Trophoblast cell (in vitro differentiated cells and primary cell): ENCODE measurements around the gene MKI67.

Experiments
- DNase-seq, 2 donors: peaks; one replicate each; pipeline ENCODE4 v3.0.0-alpha.2; 2016
- H2AFZ ChIP-seq: 2 replicates; pipeline ENCODE4 v1.6.1; 2013; ENCODE audit warnings: low read length, moderate library complexity, mild to moderate bottlenecking; ENCODE audit not compliant: insufficient read depth, poor library complexity
- H2AK5ac ChIP-seq: 2 replicates; pipeline ENCODE4 v1.6.1; 2013; ENCODE audit warnings: mild to moderate bottlenecking, low read length
- H2BK120ac ChIP-seq: 2 replicates; pipeline ENCODE4 v1.6.1; 2013; ENCODE audit warnings: low read length, mild to moderate bottlenecking, moderate library complexity; ENCODE audit not compliant: insufficient read depth, poor library complexity
- H2BK12ac ChIP-seq: 2 replicates; pipeline ENCODE4 v1.6.1; 2013; ENCODE audit warnings: mild to moderate bottlenecking, low read length, moderate library complexity
- H2BK5ac ChIP-seq: 2 replicates; pipeline ENCODE4 v1.6.1; 2013; ENCODE audit warnings: low read length, low read depth, moderate library complexity, mild to moderate bottlenecking; ENCODE audit not compliant: poor library complexity
- H3K14ac ChIP-seq: 2 replicates; pipeline ENCODE4 v1.6.1; 2013; ENCODE audit warnings: mild to moderate bottlenecking, low read length
- H3K18ac ChIP-seq: 2 replicates; pipeline ENCODE4 v1.6.1; 2013; ENCODE audit warnings: mild to moderate bottlenecking, low read length
- H3K23ac ChIP-seq: 2 replicates; pipeline ENCODE4 v1.6.1; 2013; ENCODE audit warnings: low read length
- H3K27ac ChIP-seq: 2 replicates; pipeline ENCODE4 v1.5.1; 2013; ENCODE audit warnings: low read depth, mild to moderate bottlenecking, inconsistent platforms, low read length, moderate library complexity
- H3K27me3 ChIP-seq: 2 replicates; pipeline ENCODE4 v1.6.1; 2013; ENCODE audit warnings: inconsistent platforms, mild to moderate bottlenecking, low read length, moderate library complexity; ENCODE audit not compliant: insufficient read depth
- H3K36me3 ChIP-seq, 2 experiments: 1 replicate in 1 of 2; 2 replicates in 1 of 2; pipeline ENCODE4 v1.6.1; 2013; ENCODE audit warnings: low read length in 2 of 2, mild to moderate bottlenecking in 2 of 2, moderate library complexity in 1 of 2; ENCODE audit not compliant: insufficient read depth in 2 of 2, control insufficient read depth in 1 of 2
- H3K4ac ChIP-seq: 2 replicates; pipeline ENCODE4 v1.6.1; 2013; ENCODE audit warnings: low read depth, mild to moderate bottlenecking, low read length, moderate library complexity
- H3K4me1 ChIP-seq, 2 experiments: 1 replicate in 1 of 2; 2 replicates in 1 of 2; pipeline ENCODE4 v1.6.1; 2013; ENCODE audit warnings: low read length in 2 of 2, mild to moderate bottlenecking in 2 of 2, moderate library complexity in 1 of 2; ENCODE audit not compliant: insufficient read depth in 2 of 2, control insufficient read depth in 1 of 2
- H3K4me2 ChIP-seq: 2 replicates; pipeline ENCODE4 v1.6.1; 2013; ENCODE audit warnings: inconsistent platforms, mild to moderate bottlenecking, low read length, moderate library complexity
- H3K4me3 ChIP-seq: 2 replicates; pipeline ENCODE4 v1.5.1; 2013; ENCODE audit warnings: mild to moderate bottlenecking, low read depth, low read length, inconsistent platforms
- H3K79me1 ChIP-seq: one replicate; pipeline ENCODE4 v1.6.1; 2013; ENCODE audit warnings: low read length
- H3K79me2 ChIP-seq: 2 replicates; pipeline ENCODE4 v1.6.1; 2013; ENCODE audit warnings: low read length, mild to moderate bottlenecking; ENCODE audit not compliant: control insufficient read depth, insufficient read depth, poor library complexity
- H3K9ac ChIP-seq: 2 replicates; pipeline ENCODE4 v1.6.1; 2013; ENCODE audit warnings: mild to moderate bottlenecking, low read length
- H3K9me3 ChIP-seq: 2 replicates; pipeline ENCODE4 v1.6.1; 2013; ENCODE audit warnings: low read depth, mild to moderate bottlenecking, control low read depth, inconsistent platforms, low read length; ENCODE audit not compliant: insufficient read depth
- H4K12ac ChIP-seq: 2 replicates; pipeline ENCODE4 v1.6.1; 2013; ENCODE audit warnings: low read depth, mild to moderate bottlenecking, low read length, moderate library complexity
- H4K8ac ChIP-seq: 2 replicates; pipeline ENCODE4 v1.6.1; 2013; ENCODE audit warnings: low read depth, mild to moderate bottlenecking, low read length, moderate library complexity
- H4K91ac ChIP-seq: one replicate; pipeline ENCODE4 v1.6.1; 2013; ENCODE audit warnings: low read depth, mild to moderate bottlenecking, low read length, moderate library complexity
- WGBS: extraction: QIAGEN DNeasy Blood & Tissue Kit; methylation state at CpG from one replicate; pipeline ENCODE4 v1.1.7; 2013; ENCODE audit warnings: missing lambda C conversion rate; ENCODE audit not compliant: insufficient read length, insufficient coverage; ENCODE audit errors: extremely low coverage; 5-methylcytosine and 5-hydroxymethylcytosine counted together

The MKI67 gene

GRCh38 chr10:128121750-128122412, 4.3 kb downstream of the MKI67 start:
- H4K12ac ChIP-seq: no peak overlapping the region
- no peak overlapping the region for H3K4ac ChIP-seq
- no peak overlapping the region for H3K27ac ChIP-seq
- H3K9me3 ChIP-seq: no peaks in the 10 kb centered on the region
- no peak for DNase-seq
- no peaks in the 10 kb centered on the region for H3K27me3 ChIP-seq
- no peak overlapping the region for H3K9ac ChIP-seq
- H3K79me1 ChIP-seq: peaks cover 6% of the 10 kb centered on the region
- no peak overlapping the region for H3K4me3 ChIP-seq
- H2AK5ac ChIP-seq: no peak overlapping the region
- H3K79me2 ChIP-seq: peaks cover 10% of the 10 kb centered on the region
- no peak overlapping the region for H2AFZ ChIP-seq
- no CpG with 5 or more reads among the region's 5 CpGs for WGBS
- H3K23ac ChIP-seq: no peak overlapping the region
- no peak overlapping the region for H3K18ac ChIP-seq
- no peak overlapping the region for H4K91ac ChIP-seq
- H3K4me1 ChIP-seq: peaks cover 6 to 15% of the 10 kb centered on the region in 2 experiments
- H3K36me3 ChIP-seq: peaks cover 10 to 11% of the 10 kb centered on the region in 2 experiments
- no peak overlapping the region for H2BK5ac ChIP-seq
- H2BK12ac ChIP-seq: no peak overlapping the region
- H3K4me2 ChIP-seq: no peak overlapping the region
- H2BK120ac ChIP-seq: no peak overlapping the region
- no peak overlapping the region for H4K8ac ChIP-seq
- no peak overlapping the region for H3K14ac ChIP-seq

- Histone ChIP-seq H3K27me3 (no peaks in the 10 kb centered on the region), H3K4me3 (no peak overlapping the region), H3K14ac (no peak overlapping the region), H2BK120ac (no peak overlapping the region), H3K4me2 (no peak overlapping the region), H3K23ac (no peak overlapping the region), H3K79me1 (no peaks in the 10 kb centered on the region), H2AK5ac (no peak overlapping the region), H3K27ac (no peak overlapping the region), H3K9ac (no peak overlapping the region), H3K36me3 (peaks cover 26 to 46% of the 10 kb centered on the region in 2 experiments), H2BK5ac (no peak overlapping the region), H3K4me1 (peaks cover 0 to under 1% of the 10 kb centered on the region in 2 experiments), H2AFZ (no peak overlapping the region), H3K18ac (no peak overlapping the region), H4K8ac (no peak overlapping the region), H3K9me3 (no peaks in the 10 kb centered on the region), H3K4ac (no peak overlapping the region), H2BK12ac (no peak overlapping the region), H4K12ac (no peak overlapping the region), H3K79me2 (no peaks in the 10 kb centered on the region), H4K91ac (no peak overlapping the region)
- WGBS: no CpG with 5 or more reads among the region's 13 CpGs
- DNase-seq: no peak
Measured at GRCh38 chr10:128116851-128117615, 9.2 kb downstream of the MKI67 start.

GRCh38 chr10:128116187-128116586, 10.0 kb downstream of the MKI67 start:
- H2BK12ac ChIP-seq: no peak overlapping the region

GRCh38 chr10:128115356-128115755, 10.9 kb downstream of the MKI67 start:
- Histone ChIP-seq H3K79me2 (no peaks in the 10 kb centered on the region), H3K23ac (no peak overlapping the region), H3K4me3 (no peak overlapping the region), H3K4me2 (no peak overlapping the region), H2AFZ (no peak overlapping the region), H2BK12ac (no peak overlapping the region), H3K4me1 (no peaks in the 10 kb centered on the region), H3K27ac (no peak overlapping the region), H3K27me3 (no peaks in the 10 kb centered on the region), H2BK5ac (no peak overlapping the region), H3K36me3 (peaks cover 27 to 55% of the 10 kb centered on the region in 2 experiments), H3K14ac (no peak overlapping the region), H2AK5ac (no peak overlapping the region), H4K12ac (no peak overlapping the region), H3K9ac (peak overlapping the region; percentile 65), H3K18ac (no peak overlapping the region), H3K9me3 (no peaks in the 10 kb centered on the region), H4K8ac (no peak overlapping the region), H4K91ac (no peak overlapping the region), H2BK120ac (no peak overlapping the region), H3K79me1 (no peaks in the 10 kb centered on the region), H3K4ac (no peak overlapping the region)
- WGBS: no CpG with 5 or more reads among the region's 8 CpGs
- DNase-seq: no peak

More at GRCh38 chr10:128116187-128116586, 10.0 kb downstream of the MKI67 start:
- Histone ChIP-seq H2BK120ac (no peak overlapping the region), H2BK5ac (no peak overlapping the region), H2AK5ac (no peak overlapping the region), H3K79me1 (no peaks in the 10 kb centered on the region), H2AFZ (no peak overlapping the region), H3K79me2 (no peaks in the 10 kb centered on the region), H3K27me3 (no peaks in the 10 kb centered on the region), H3K27ac (no peak overlapping the region), H3K23ac (no peak overlapping the region), H3K18ac (no peak overlapping the region), H3K14ac (no peak overlapping the region), H4K8ac (no peak overlapping the region), H4K91ac (no peak overlapping the region), H3K4me1 (no peaks in the 10 kb centered on the region), H3K36me3 (peaks cover 25 to 50% of the 10 kb centered on the region in 2 experiments), H3K9me3 (no peaks in the 10 kb centered on the region), H3K4me3 (no peak overlapping the region), H4K12ac (no peak overlapping the region), H3K9ac (no peak overlapping the region), H3K4me2 (no peak overlapping the region), H3K4ac (no peak overlapping the region)
- no peak for DNase-seq
- no CpG with 5 or more reads among the region's 4 CpGs for WGBS
